ENCODE results near the gene ENGASE.
"Not testable (repeated sequence)": the region's sequence is repeated elsewhere in the genome, so short reads cannot be mapped to it uniquely, and the experiment has no call there.

ENGASE gene

DNA sequence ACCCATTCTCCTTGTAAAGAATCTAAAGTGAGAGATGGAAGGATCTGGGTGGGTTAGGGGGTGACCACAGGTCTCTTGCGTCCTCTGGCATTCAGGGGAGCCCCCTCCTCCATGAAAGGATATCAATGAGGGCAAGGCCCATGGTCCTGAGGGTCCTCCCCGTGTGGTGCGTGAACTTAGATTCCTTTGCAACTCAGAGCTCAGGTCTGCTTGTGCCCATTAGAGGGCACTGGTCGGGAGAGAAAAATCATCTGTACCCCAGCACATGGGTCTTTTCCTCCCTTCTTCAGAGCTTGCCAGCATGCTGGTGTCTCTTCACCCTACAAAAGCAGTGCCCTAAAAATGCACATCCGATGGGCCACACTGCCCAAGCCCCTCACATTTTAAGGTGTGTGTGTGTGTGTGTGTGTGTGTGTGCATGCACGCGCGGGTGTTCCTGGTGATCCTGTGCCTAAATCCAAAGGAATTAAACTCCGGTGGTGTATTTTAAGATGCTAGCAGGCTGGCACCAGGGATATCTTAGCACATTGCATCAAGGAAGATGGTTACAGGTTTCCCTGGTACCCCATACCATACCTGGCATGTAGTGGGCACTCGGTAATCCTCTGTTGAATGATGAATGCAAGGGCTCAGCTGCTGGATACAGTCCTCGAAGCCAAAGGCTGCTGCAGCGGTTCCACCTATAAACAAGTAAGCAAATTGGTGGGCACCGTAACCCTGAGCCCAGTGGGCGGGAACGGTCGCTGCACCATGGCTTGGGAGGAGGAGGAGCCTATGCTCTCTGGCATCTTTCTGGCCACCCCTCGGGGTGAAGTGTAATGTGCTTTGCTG lies 45.9 kb upstream of the ENGASE start:
- H3K9ac ChIP-seq (ENCODE audit: insufficient read length) = no peak overlapping the region
- H3K36me3 ChIP-seq (ENCODE audit: insufficient read depth, low read length) = no peaks in the 10 kb centered on the region
- H3K9me3 ChIP-seq (ENCODE audit: low read depth, low read length) = no peaks in the 10 kb centered on the region
- H3K4me3 ChIP-seq = no peak overlapping the region
- H3K27ac ChIP-seq = no peak overlapping the region
- TF ChIP-seq POLR2AphosphoS5 (IDR thresholded peaks at IDR 0.05; ENCODE audit: borderline replicate concordance, low read depth, low read length) (no peak), FOXP2 (optimal IDR thresholded peaks at IDR 0.05; ENCODE audit: control extremely low read depth, extremely low read length, insufficient read depth) (no peak), EZH2 (IDR thresholded peaks at IDR 0.05) (no peak)
- DNase-seq (ENCODE audit: low read depth, low spot score) = no peak

DNA sequence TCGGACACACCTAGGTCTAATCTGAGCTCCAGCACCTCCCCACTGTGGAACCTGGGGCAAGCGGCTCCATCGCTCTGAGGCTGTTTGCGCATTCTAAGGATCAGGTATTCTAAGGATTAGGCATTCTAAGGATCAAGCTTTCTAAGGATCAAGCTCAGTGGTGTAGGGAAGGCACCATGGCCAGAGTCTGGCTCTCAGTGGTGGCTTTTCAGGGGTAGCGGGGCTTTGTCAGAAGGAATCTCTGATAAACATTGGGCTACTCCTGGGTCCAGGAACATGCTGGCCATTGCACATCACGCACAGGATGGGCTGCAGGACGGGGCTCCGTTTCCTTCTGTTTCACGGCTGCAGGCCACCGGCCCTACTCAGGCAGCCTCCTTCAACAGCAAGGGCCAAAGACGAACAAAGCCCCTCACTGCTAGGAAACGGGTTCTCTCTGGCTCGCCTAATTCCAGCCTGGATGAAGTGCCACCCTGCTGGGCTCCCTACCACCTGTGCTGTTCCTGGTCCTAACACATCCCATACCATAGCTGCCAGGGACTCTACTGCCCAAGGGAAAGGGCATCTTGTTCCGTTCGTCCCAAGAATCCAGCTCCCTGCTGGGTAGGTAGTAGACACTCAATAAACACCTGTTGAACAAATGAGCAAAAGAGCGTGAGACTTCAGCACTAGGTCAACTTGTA lies 45.2 kb upstream of the ENGASE start:
- no peak for TF ChIP-seq EZH2 (IDR thresholded peaks at IDR 0.05)
- no peak for TF ChIP-seq FOXP2 (optimal IDR thresholded peaks at IDR 0.05; ENCODE audit: control extremely low read depth, extremely low read length, insufficient read depth)
- TF ChIP-seq POLR2AphosphoS5 (IDR thresholded peaks at IDR 0.05; ENCODE audit: borderline replicate concordance, low read depth, low read length) = no peak
- Histone ChIP-seq H3K9me3 (ENCODE audit: low read depth, low read length) (no peaks in the 10 kb centered on the region), H3K9ac (ENCODE audit: insufficient read length) (no peak overlapping the region), H3K27ac (no peak overlapping the region), H3K4me3 (no peak overlapping the region), H3K36me3 (ENCODE audit: insufficient read depth, low read length) (no peaks in the 10 kb centered on the region)
- DNase-seq (ENCODE audit: low read depth, low spot score) = no peak

DNA sequence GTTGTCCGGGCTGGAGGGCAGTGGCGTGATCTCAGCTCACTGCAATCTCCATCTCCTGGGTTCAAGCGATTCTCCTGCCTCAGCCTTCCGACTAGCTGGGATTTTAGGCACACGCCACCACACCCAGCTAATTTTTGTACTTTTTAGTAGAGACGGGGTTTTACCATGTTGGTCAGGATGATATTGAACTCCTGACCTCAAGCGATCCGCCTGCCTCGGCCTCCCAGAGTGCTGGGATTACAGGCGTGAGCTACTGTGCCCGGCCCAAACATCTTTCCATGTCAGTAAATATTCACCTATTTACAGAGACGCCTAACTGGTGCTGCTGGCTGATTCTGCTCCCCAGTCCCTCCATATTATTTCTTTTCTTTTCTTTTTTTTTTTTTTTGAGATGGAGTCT lies 44.0 kb upstream of the ENGASE start:
- DNase-seq (ENCODE audit: low read depth, low spot score); H3K9me3 ChIP-seq (ENCODE audit: low read depth, low read length): not testable (repeated sequence)

DNA sequence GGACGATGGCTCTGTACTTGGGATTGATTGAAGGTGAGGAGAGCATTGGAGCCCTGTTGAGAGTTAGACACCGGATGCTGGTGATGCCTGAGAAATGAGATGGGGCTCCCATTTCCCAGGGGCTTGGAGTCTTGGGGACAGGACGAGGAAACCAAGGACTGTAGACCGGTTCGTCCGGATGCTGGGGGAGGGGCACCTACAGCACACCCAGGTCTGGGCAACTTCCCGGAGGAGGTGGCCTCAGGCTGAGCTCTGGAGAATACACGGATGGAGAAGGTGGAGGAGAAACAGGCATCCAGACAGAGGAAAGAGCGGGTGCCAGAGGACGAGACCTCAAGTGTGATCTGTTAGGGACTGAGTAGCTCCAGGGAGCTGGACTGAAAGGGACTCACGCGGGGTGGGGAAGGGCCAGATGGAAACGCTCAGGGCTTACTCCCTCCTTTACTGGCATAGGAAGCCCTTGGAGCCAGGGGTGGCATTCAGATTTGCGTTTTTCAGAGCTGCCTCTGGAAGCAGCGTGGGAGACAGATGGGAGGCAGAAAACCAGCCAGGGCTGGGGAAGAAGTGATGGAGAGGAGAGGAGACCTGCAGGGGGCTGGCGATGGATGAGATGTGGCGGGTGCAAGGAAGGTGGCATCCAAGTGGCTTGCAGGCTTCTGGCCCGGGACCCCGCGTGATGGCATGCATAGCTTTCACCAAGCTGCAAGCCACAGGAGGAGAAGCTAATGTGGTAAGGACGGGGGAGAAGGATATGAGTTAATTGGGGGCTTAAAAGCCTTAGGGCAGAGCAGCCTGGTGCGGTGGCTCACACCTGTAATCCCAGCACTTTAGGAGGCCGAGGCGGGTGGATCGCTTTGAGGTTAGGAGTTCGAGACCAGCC lies 42.4 kb upstream of the ENGASE start:
- H3K9me3 ChIP-seq (ENCODE audit: low read depth, low read length) = no peaks in the 10 kb centered on the region
- DNase-seq (ENCODE audit: low read depth, low spot score) = no peak
- H3K9ac ChIP-seq (ENCODE audit: insufficient read length) = no peak overlapping the region
- H3K27ac ChIP-seq = no peak overlapping the region
- H3K4me3 ChIP-seq = no peak overlapping the region
- no peaks in the 10 kb centered on the region for H3K36me3 ChIP-seq (ENCODE audit: insufficient read depth, low read length)
- TF ChIP-seq EZH2 (IDR thresholded peaks at IDR 0.05) = no peak
- no peak for TF ChIP-seq POLR2AphosphoS5 (IDR thresholded peaks at IDR 0.05; ENCODE audit: borderline replicate concordance, low read depth, low read length)
- TF ChIP-seq FOXP2 (optimal IDR thresholded peaks at IDR 0.05; ENCODE audit: control extremely low read depth, extremely low read length, insufficient read depth) = no peak

More for the DNA sequence above, 44.0 kb upstream of the ENGASE start:
- not testable (repeated sequence) for H3K36me3 ChIP-seq (ENCODE audit: insufficient read depth, low read length); H3K4me3 ChIP-seq; H3K27ac ChIP-seq; H3K9ac ChIP-seq (ENCODE audit: insufficient read length)

DNA sequence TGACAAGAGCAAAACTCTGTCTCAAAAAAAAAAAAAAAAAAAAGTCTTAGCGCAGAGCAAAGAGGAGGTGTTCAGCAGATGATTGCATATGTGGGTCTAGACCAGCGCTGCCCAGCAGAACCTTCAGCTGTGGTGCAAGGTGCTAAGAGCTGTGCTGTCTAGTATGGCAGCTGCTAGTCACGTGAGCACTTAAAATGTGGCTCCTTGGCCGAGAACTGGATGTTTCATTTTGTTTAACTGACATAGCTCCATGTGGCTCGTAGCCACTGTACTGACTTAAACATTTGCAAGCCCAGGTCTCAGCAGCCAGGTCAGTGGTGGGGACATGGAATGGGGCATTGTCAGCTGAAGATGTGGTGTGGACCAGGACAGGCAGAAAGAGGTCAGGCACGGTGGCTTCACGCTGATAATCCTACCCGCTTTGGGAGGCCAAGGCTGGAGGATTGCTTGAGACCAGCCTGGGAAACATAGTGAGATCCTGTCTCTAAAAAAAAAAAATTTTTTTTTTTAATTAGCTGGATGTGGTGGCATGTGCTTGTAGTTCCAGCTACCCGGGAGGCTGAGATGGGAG lies 41.5 kb upstream of the ENGASE start:
- no peak overlapping the region for H3K4me3 ChIP-seq
- TF ChIP-seq EZH2 (IDR thresholded peaks at IDR 0.05) (no peak), FOXP2 (optimal IDR thresholded peaks at IDR 0.05; ENCODE audit: control extremely low read depth, extremely low read length, insufficient read depth) (no peak), POLR2AphosphoS5 (IDR thresholded peaks at IDR 0.05; ENCODE audit: borderline replicate concordance, low read depth, low read length) (no peak)
- DNase-seq (ENCODE audit: low read depth, low spot score) = no peak
- no peaks in the 10 kb centered on the region for H3K36me3 ChIP-seq (ENCODE audit: insufficient read depth, low read length)
- no peak overlapping the region for H3K9ac ChIP-seq (ENCODE audit: insufficient read length)
- H3K9me3 ChIP-seq (ENCODE audit: low read depth, low read length) = no peaks in the 10 kb centered on the region
- no peak overlapping the region for H3K27ac ChIP-seq

DNA sequence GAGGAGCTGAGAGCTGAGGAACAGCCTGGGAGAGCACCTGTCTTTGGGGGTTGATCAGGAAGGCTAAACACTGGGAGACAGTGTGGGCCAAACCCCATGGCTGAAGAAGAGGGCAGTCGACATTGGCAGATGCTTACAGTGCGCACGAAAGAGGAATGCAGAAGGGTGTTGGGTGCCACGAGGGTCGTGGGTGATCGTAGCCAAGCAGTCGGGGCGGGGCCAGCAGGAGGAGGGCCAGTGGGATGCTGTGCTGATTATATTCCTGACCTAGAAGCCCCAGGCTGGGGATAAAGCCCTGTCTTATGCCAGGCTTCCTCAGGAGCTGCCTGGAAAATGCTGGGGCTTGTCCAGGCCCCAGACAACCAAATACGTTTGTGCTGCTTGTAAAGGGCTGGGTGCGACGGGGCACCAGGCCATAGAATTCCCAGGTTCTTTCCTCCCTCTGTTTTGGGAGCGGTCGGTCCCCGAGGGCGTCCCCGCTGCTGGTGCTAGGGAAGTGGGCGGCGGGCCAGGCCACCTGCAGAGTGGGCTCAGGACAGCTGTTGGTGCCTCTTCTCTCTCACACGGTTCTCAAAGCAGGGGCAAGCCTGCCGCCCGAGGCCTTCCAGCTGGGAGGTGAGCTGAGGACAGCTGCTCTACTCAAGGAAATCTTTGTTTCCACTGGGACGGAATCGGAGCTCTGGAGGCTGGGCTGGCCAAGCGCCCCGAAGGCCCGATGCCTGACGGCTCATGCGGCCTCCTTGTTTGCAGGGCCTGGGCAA lies 40.7 kb upstream of the ENGASE start:
- Histone ChIP-seq H3K4me3 (no peak overlapping the region), H3K9me3 (ENCODE audit: low read depth, low read length) (no peaks in the 10 kb centered on the region), H3K9ac (ENCODE audit: insufficient read length) (no peak overlapping the region), H3K27ac (no peak overlapping the region), H3K36me3 (ENCODE audit: insufficient read depth, low read length) (no peaks in the 10 kb centered on the region)
- no peak for TF ChIP-seq POLR2AphosphoS5 (IDR thresholded peaks at IDR 0.05; ENCODE audit: borderline replicate concordance, low read depth, low read length)
- DNase-seq (ENCODE audit: low read depth, low spot score) = no peak

DNA sequence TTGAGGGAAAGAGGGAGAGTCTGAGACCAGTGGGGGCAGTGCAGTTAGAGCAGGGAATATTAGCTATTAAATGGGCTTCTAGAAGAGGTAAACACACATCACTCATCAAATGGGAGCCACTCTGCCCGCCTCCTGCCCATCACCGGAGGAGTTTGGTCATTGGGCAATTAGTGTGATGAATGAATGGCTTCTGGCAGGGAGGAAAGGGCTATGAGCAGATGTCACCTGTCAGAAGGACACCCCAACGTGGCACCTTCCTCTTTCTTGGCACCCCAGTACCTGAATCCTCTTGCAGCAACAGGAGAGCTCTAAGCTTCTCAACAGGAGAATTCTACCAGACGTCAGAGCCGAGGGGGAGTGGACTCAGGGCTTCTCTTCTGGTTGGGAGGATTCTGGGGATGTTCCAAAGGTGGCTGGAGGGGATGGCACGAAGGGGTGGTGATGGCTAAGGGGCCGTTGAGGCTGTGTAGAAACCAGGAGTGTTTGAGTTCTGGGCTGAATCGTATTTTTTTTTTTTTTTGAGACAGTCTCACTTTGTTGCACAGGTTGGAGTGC lies 39.6 kb upstream of the ENGASE start:
- Histone ChIP-seq H3K9ac (ENCODE audit: insufficient read length) (no peak overlapping the region), H3K4me3 (no peak overlapping the region), H3K36me3 (ENCODE audit: insufficient read depth, low read length) (no peaks in the 10 kb centered on the region), H3K27ac (no peak overlapping the region), H3K9me3 (ENCODE audit: low read depth, low read length) (no peaks in the 10 kb centered on the region)
- DNase-seq (ENCODE audit: low read depth, low spot score) = no peak
- TF ChIP-seq FOXP2 (optimal IDR thresholded peaks at IDR 0.05; ENCODE audit: control extremely low read depth, extremely low read length, insufficient read depth) (no peak), EZH2 (IDR thresholded peaks at IDR 0.05) (no peak), POLR2AphosphoS5 (IDR thresholded peaks at IDR 0.05; ENCODE audit: borderline replicate concordance, low read depth, low read length) (no peak)
